Endothelial cell of umbilical vein (primary cell): Measurements from ENCODE around the gene ACTL7B.

Experiments
- CTCF ChIP-seq, 2 donors: IDR thresholded peaks; 1 replicate in 1 of 2; 2 replicates in 1 of 2; pipeline ENCODE4 v1.5.1; 2011; ENCODE audit warnings: low read length in 2 of 2, mild to moderate bottlenecking in 2 of 2, moderate library complexity in 2 of 2, control low read depth in 1 of 2, inconsistent platforms in 1 of 2, low read depth in 1 of 2; ENCODE audit not compliant: insufficient read depth in 1 of 2; ENCODE audit errors: extremely low read depth in 1 of 2
- EZH2 ChIP-seq: IDR thresholded peaks from 2 replicates; pipeline ENCODE4 v1.6.1; 2012; ENCODE audit warnings: borderline replicate concordance, low read depth, mild to moderate bottlenecking, moderate library complexity, low read length, inconsistent platforms; ENCODE audit not compliant: severe bottlenecking

GRCh38 chr9:108812396-108813025 lies 43.3 kb downstream of the ACTL7B start:
- TF ChIP-seq EZH2, result no peak
- no peak for TF ChIP-seq CTCF (IDR thresholded peaks at IDR 0.05; ENCODE audit: extremely low read depth in 1 of 2, insufficient read depth in 1 of 2, low read depth in 1 of 2, low read length in 2 of 2)
